Mononuclear cell (primary cell): ENCODE results near the gene FOLR1. TPM values are rescaled to one million over a fixed set of nuclear protein-coding genes. Genes with fewer than 3 reads are reported as not detected.

Source experiments
- H3K27me3 ChIP-seq: 2 replicates; pipeline ENCODE4 v1.6.0; 2011; ENCODE audit warnings: low read length, control low read depth; ENCODE audit not compliant: insufficient read depth
- H3K4me1 ChIP-seq: 2 replicates; pipeline ENCODE4 v1.5.1; 2011; ENCODE audit warnings: mild to moderate bottlenecking, low read length, control low read depth; ENCODE audit not compliant: insufficient read depth
- H3K4me3 ChIP-seq: 2 replicates; pipeline ENCODE4 v1.5.1; 2011; ENCODE audit warnings: mild to moderate bottlenecking, low read length, moderate library complexity
- H3K9me3 ChIP-seq: 2 replicates; pipeline ENCODE4 v1.5.1; 2011; ENCODE audit warnings: low read depth, mild to moderate bottlenecking, control low read depth, low read length
- total RNA-seq: library from RNA; depleted of rRNA; stranded (reverse); fragments of >200 nt; gene quantifications from one replicate; pipeline ENCODE4 v1.2.3, GENCODE V29; 2012

FOLR1 gene
- total RNA-seq, 1 donor: not detected

DNA sequence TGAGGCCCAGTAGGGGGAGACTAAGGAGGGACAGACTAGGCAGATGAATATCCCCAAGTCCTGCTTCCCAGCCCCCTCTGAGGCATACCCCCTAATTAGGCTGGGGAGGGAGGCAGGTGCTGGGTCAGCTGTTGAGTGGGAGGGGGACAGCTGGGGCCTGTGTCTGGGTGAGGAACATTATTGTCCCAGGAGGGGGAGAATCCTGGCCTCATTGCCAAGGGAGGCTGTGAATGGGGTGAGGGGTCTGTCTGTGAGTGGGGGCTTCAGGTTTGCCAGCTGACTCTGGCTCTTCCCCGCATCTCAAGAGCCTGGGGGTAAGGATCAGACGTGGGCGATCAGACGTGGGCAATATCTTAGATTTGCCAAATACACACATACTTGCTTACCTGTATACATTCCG, 34.8 kb downstream of the FOLR1 start:
- peaks cover 32% of the 10 kb centered on the region for H3K4me1 ChIP-seq
- H3K27me3 ChIP-seq: no peaks in the 10 kb centered on the region

DNA sequence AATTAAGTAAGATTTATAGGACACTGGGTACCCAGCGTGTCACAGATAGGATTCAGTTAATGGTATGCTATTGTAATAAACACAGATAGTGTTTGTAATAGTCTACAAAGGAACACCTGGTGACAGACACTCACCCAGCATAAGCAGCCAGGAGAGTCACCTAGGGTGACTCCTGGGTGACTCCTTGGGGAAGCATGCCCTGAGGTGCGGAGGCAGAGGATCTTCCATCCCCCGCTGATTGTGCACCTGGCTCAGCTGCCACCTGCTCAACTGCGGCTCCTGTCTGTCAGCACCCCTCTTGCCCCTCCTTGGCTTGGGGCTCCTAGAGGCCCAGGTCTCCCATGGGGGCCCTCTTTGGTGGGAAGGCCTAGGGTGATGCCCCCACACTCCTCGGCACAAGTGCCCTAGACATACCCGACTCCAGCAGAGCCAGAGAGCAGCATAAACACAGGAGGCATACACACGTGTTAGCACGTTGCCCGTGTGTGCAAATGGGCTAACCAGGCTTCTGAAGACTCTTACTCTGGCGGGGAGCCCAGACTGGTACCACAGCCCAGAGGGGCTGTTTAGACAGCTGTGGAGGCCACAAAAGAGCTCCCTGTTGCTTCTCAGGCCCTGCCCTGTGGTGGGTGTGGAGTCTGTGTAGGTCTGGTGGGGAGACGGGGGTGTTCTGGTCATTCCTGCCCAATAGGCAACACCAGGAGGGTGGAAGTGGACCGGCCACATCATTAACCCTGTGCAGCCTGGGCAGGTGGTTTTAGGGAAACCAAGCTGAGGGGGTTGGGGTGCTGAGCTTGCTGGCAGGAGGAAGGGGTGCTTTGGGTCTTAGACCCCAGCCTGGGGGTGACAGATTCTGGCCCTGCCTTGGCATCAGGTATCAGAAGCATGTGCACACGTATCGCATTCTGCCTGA, 35.6 kb downstream of the FOLR1 start:
- Histone ChIP-seq H3K9me3 (no peaks in the 10 kb centered on the region), H3K27me3 (no peaks in the 10 kb centered on the region), H3K4me1 (peaks cover 24% of the 10 kb centered on the region), H3K4me3 (no peak overlapping the region)

More for the DNA sequence above, 34.8 kb downstream of the FOLR1 start:
- Histone ChIP-seq H3K4me3 (no peak overlapping the region), H3K9me3 (no peaks in the 10 kb centered on the region)

DNA sequence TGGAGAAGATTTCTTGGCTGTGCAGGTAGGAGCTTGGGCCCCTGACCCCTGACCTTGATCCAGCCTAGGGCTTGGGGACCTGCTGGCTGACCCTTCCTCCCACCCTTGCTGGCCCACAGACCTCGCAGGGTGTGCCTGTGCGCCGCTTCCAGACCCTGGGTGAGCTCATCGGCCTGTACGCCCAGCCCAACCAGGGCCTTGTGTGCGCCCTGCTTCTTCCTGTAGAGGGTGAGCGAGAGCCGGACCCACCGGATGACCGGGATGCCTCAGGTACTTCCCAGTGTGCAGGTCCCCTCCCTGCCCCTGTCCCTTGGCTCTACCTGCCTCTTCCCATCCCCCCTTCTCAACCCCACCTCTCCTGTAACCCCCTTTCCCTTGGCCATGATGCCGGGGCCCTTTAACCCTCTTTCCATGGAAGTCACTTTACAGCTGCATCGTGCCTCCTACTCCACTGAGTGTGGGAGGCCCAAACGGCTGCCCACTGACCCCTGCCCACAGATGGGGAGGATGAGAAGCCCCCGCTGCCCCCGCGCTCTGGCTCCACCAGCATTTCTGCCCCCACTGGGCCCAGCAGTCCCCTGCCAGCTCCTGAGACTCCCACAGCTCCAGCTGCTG, 36.4 kb downstream of the FOLR1 start:
- Histone ChIP-seq H3K27me3 (no peaks in the 10 kb centered on the region), H3K9me3 (no peaks in the 10 kb centered on the region), H3K4me3 (no peak overlapping the region), H3K4me1 (peaks cover 19% of the 10 kb centered on the region)

DNA sequence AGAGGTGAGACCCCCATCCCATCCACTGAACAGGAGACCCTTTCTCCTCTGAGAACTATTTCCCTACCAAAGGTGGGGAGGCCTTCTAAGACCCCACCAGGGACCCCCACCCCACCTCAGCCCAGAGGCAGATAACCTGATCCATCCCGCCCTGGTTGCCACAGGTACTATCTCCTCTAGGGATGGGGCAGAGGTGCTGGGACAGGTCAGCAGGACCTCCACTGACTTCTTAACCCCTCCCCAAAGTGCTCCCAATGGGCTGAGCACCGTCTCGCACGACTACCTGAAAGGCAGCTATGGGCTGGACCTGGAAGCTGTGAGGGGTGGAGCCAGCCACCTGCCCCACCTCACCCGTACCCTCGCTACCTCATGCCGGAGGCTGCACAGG, 36.9 kb downstream of the FOLR1 start:
- no peaks in the 10 kb centered on the region for H3K27me3 ChIP-seq
- no peak overlapping the region for H3K4me3 ChIP-seq
- peaks cover 19% of the 10 kb centered on the region for H3K4me1 ChIP-seq
- no peaks in the 10 kb centered on the region for H3K9me3 ChIP-seq

DNA sequence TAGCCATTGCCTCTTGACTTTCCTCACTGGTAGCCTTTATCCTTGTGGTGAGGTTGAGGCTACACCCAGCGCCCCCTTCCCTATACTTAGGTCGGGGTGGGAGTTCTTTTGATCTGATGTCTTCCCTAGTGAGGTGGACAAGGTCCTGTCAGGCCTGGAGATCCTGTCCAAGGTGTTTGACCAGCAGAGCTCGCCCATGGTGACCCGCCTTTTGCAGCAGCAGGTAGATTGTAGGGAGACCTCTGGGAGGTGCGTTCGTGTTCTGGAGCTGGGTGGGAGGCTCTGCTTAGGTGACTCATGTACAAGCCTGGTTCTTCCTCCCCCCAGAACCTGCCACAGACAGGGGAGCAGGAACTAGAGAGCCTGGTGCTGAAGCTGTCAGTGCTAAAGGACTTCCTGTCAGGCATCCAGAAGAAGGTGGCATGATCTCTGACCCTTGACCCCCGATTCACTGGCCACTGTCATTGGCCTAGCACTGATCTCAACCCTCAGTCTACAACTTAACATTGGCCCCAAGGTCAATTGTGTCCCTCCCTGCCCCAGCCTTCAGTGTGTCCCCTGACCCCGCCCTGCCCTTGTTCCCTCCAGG, 37.5 kb downstream of the FOLR1 start:
- Histone ChIP-seq H3K9me3 (no peaks in the 10 kb centered on the region), H3K27me3 (no peaks in the 10 kb centered on the region), H3K4me1 (peaks cover 19% of the 10 kb centered on the region), H3K4me3 (no peak overlapping the region)

DNA sequence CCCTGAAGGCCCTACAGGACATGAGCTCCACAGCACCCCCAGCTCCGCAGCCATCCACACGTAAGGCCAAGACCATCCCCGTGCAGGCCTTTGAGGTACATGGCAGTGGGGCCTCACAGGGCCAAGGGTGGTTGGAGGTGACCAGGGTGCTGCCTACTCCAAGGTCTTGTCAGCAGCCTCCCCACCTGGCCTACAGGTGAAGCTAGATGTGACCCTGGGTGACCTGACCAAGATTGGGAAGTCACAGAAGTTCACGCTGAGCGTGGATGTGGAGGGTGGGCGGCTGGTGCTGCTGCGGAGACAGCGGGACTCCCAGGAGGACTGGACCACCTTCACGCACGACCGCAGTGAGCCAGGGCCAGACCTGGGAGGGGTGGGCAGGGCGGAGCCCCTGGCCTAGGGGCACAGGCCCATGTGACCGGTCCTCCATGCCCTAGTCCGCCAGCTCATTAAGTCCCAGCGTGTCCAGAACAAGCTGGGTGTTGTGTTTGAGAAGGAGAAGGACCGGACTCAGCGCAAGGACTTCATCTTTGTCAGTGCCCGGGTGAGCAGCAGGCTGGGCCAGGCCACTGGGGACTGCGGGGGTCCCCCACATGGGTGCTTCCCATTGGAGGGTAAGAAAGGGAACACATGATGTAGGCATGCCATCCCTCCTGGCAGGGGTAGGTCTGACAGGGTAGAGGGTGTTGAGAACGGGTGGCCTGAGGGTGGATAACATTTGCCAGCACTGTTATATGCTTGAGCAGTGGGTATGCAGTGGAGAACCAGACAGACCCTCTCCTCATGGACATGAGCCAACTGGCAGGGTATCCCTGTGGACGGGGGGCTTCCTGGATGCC, 38.2 kb downstream of the FOLR1 start:
- no peaks in the 10 kb centered on the region for H3K9me3 ChIP-seq
- peaks cover 18% of the 10 kb centered on the region for H3K4me1 ChIP-seq
- H3K4me3 ChIP-seq: no peak overlapping the region
- H3K27me3 ChIP-seq: no peaks in the 10 kb centered on the region

DNA sequence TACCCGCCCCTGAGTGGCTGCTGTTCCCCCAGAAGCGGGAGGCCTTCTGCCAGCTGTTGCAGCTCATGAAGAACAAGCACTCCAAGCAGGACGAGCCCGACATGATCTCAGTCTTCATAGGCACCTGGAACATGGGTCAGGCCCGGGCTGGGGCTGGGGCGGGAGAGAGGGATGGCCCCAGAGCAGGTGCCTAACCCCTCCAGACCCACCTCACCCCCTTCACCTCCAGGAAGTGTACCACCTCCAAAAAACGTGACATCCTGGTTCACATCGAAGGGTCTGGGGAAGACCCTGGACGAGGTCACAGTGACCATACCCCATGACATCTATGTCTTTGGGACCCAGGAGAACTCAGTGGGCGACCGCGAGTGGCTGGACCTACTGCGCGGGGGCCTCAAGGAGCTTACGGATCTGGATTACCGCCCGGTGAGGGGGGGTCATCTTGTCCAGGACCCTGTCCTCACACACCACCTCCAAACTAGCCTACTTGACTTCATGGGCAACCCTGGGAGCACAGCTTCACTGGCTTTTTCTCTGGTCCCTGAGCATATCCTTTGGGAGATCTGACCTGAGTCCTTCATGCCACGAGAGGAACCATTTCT, 38.9 kb downstream of the FOLR1 start:
- Histone ChIP-seq H3K4me3 (no peak overlapping the region), H3K4me1 (peaks cover 11% of the 10 kb centered on the region), H3K9me3 (no peaks in the 10 kb centered on the region), H3K27me3 (no peaks in the 10 kb centered on the region)

DNA sequence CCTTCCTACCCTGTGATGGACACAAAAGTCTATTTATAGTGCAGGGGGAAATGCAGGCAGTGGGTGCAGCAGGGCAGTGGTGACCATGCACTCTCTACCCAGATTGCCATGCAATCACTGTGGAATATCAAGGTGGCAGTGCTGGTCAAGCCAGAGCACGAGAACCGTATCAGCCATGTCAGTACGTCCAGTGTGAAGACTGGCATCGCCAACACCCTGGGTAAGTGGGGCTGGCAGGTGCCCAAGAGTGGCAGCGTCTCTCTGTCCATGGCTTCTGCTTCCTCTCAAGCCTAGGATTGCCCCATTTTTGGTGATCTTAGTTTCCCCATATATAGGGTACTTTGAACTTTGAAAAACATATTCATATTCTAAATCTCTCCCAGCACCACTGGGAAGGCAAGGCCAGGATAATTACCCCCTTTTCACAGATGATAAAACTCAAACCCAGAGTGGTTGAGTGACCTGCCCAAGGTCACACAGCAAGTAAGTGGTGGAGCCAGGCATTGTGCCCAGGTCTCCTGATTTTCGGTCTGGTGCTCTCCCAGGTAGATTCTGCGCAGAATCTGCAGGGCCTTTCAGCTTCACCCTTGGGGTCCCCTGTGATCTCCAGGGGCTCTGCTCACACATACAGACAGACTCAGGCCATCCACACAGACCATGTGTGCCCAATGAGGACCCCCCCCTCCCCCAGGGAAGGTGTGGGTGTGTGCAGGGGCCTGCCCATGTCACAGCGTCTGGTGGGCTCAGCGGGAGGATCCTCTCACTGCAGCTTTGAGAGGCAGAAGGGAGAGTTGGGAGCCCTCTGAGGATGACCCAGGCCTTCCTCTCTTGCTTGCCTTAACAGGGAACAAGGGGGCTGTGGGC, 39.7 kb downstream of the FOLR1 start:
- H3K27me3 ChIP-seq: no peaks in the 10 kb centered on the region
- H3K4me3 ChIP-seq: no peak overlapping the region
- no peaks in the 10 kb centered on the region for H3K9me3 ChIP-seq
- peaks cover 3% of the 10 kb centered on the region for H3K4me1 ChIP-seq

DNA sequence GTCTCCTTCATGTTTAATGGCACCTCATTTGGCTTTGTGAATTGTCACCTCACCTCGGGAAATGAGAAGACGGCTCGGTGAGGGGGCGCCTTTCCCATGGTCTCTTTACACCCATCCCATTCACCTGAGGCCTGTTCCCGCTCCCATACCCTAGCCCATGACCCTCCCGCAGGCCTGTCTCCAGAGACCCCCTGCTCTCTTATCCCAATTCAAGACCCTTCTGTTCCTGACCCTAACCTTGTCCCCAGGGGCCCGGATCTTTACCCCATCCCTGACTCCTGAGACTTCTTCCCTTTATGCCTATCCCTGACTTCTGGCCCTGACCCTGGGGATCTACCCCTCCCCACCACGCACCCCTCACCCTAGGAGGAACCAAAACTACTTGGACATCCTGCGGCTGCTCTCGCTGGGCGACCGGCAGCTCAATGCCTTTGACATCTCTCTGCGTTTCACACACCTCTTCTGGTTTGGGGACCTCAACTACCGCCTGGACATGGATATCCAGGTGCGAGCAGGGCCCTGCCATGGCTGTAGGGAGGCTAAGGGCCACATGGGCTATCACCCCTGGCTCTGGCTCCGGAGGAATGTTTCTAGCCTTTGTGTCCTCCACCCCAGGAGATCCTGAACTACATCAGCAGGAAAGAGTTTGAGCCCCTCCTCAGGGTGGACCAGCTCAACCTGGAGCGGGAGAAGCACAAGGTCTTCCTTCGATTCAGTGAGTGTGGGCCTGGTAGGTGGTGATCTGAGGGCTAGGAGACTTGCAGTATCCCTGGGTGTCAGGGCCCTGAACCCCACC, 40.5 kb downstream of the FOLR1 start:
- H3K4me3 ChIP-seq: no peak overlapping the region
- no peaks in the 10 kb centered on the region for H3K4me1 ChIP-seq
- no peaks in the 10 kb centered on the region for H3K27me3 ChIP-seq
- no peaks in the 10 kb centered on the region for H3K9me3 ChIP-seq

DNA sequence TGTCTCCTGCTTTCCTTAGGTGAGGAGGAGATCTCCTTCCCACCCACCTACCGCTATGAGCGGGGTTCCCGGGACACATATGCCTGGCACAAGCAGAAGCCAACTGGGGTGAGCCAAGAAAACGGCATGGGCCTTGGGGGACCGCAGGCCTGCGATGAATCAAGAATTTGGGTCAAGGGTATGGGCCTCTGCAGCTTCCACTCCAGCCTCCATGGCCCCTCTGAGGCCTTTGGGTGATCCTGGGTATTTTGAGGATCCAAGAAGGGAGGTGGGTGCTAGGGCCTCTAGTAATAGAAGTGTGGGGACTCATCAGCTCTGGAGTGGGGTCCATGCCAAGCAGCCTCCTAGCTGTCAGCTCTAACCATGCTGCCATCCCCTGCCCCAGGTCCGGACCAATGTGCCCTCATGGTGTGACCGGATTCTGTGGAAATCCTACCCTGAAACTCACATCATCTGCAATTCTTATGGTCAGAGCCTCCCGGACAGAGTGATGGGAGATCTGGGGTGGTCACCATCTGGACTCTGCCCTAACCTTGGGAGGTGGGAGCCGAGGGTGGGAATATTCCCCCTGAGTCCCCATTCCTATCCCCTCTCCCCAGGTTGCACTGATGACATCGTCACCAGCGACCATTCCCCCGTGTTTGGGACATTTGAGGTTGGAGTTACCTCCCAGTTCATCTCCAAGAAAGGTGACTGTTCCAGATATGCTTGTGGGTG, 41.3 kb downstream of the FOLR1 start:
- Histone ChIP-seq H3K4me3 (no peak overlapping the region), H3K27me3 (no peaks in the 10 kb centered on the region), H3K9me3 (no peaks in the 10 kb centered on the region), H3K4me1 (no peaks in the 10 kb centered on the region)

DNA sequence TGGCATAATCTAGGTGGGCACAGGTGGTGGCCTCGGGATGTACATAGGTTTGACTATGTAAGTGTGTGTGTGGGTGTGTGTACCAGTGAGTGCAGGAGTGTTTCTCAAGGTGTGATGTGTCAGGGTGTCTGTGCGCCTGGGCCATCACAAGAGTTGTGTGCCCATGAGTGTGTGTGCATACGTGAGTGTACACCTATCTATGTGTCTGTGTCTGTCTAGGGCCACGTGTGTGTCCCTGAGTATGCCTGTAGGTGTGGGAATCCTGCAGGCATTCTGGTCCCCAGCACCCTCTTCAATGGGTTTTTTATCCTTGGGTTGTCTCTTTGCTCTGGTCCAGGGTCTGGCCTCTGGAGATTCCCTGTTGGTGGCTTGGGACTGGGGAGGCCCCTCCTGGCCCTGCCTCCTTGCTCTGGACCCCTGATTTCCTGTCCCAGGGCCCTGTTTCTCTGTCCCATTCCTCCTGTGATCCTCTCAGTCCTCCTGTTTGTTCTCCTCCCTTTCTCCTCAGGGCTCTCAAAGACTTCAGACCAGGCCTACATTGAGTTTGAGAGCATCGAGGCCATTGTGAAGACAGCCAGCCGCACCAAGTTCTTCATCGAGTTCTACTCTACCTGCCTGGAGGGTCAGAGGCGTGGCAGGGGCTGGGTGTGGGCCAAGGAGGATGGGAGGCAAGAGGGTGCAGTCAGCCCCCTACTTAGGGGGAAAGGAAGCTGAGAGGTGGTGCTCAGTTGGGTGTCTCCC, 42.0 kb downstream of the FOLR1 start:
- Histone ChIP-seq H3K27me3 (peaks cover 3% of the 10 kb centered on the region), H3K4me3 (no peak overlapping the region), H3K9me3 (no peaks in the 10 kb centered on the region)

DNA sequence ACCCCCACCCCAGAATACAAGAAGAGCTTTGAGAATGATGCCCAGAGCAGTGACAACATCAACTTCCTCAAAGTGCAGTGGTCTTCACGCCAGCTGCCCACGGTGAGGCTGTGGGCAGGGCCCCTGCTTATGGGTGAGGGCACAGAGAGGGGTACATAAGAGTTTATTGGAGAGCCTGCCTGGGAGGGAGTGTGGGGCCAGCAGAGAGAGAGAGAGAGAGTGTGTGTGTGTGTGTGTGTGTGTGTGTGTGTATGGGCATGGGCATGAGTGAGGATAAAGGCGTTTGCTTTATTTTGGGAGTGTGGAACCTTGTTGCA, 42.5 kb downstream of the FOLR1 start:
- Histone ChIP-seq H3K4me1 (peaks cover 7% of the 10 kb centered on the region), H3K27me3 (peaks cover 8% of the 10 kb centered on the region)

More for the DNA sequence above, 42.0 kb downstream of the FOLR1 start:
- peaks cover 2% of the 10 kb centered on the region for H3K4me1 ChIP-seq

More for the DNA sequence above, 42.5 kb downstream of the FOLR1 start:
- H3K4me3 ChIP-seq: no peak overlapping the region
- H3K9me3 ChIP-seq: no peaks in the 10 kb centered on the region
